Muscle layer of colon (tissue), 2 donors: ENCODE data around the gene ZNF304.

Source experiments
- H3K27ac ChIP-seq: one replicate; pipeline ENCODE4 v1.7.0; 2013; ENCODE audit warnings: low read depth, mild to moderate bottlenecking, low read length, moderate library complexity
- H3K27me3 ChIP-seq, 2 donors: one replicate each; pipeline ENCODE4 v1.7.0; 2013; ENCODE audit warnings: low read length in 2 of 2, mild to moderate bottlenecking in 2 of 2; ENCODE audit not compliant: insufficient read depth in 2 of 2, control insufficient read depth in 1 of 2
- H3K36me3 ChIP-seq: one replicate; pipeline ENCODE4 v1.7.0; 2013; ENCODE audit warnings: mild to moderate bottlenecking, low read length; ENCODE audit not compliant: insufficient read depth
- H3K4me1 ChIP-seq: one replicate; pipeline ENCODE4 v1.7.0; 2013; ENCODE audit warnings: mild to moderate bottlenecking, low read length; ENCODE audit not compliant: insufficient read depth
- H3K4me3 ChIP-seq, 2 donors: one replicate each; pipeline ENCODE4 v1.7.0; 2013; ENCODE audit warnings: low read length in 2 of 2, low read depth in 1 of 2, mild to moderate bottlenecking in 1 of 2, moderate library complexity in 1 of 2
- H3K9ac ChIP-seq: one replicate; pipeline ENCODE4 v1.7.0; 2013; ENCODE audit warnings: low read length
- H3K9me3 ChIP-seq: one replicate; pipeline ENCODE4 v1.7.0; 2013; ENCODE audit warnings: mild to moderate bottlenecking, low read length
- donor health status: abdominal sarcoma.
- donor health status: Adenocarcinoma of cecum.

Gene ZNF304

GRCh38 chr19:57321751-57322150, 29.3 kb upstream of the ZNF304 start:
- peaks cover 12% of the 10 kb centered on the region for H3K4me1 ChIP-seq
- peaks cover 33% of the 10 kb centered on the region for H3K36me3 ChIP-seq
- no peaks in the 10 kb centered on the region for H3K27me3 ChIP-seq
- H3K27ac ChIP-seq, result no peak overlapping the region
- H3K9me3 ChIP-seq, result no peaks in the 10 kb centered on the region
- peak overlapping the region; percentile 76 to 80 for H3K4me3 ChIP-seq
- H3K9ac ChIP-seq, result no peak overlapping the region

- Histone ChIP-seq H3K4me3 (no peak overlapping the region), H3K27ac (no peak overlapping the region), H3K4me1 (peaks cover 12% of the 10 kb centered on the region), H3K9me3 (peaks cover 18% of the 10 kb centered on the region), H3K36me3 (peaks cover 58% of the 10 kb centered on the region), H3K9ac (no peak overlapping the region), H3K27me3 (no peaks in the 10 kb centered on the region)
These were observed 26.1 kb upstream of the ZNF304 start for GRCh38 chr19:57324992-57325391.

- H3K9ac ChIP-seq, result no peak overlapping the region
- H3K9me3 ChIP-seq, result peaks cover 18% of the 10 kb centered on the region
- peak overlapping the region in 1 of 2 donors; percentile 8 for H3K4me3 ChIP-seq
- peaks cover 58% of the 10 kb centered on the region for H3K36me3 ChIP-seq
- H3K4me1 ChIP-seq, result no peaks in the 10 kb centered on the region
- H3K27me3 ChIP-seq, result no peaks in the 10 kb centered on the region
- no peak overlapping the region for H3K27ac ChIP-seq
These were observed 23.1 kb upstream of the ZNF304 start for GRCh38 chr19:57327993-57328392.

- Histone ChIP-seq H3K4me1 (no peaks in the 10 kb centered on the region), H3K4me3 (no peak overlapping the region)
These were observed 16.9 kb upstream of the ZNF304 start for GRCh38 chr19:57334191-57334590.

GRCh38 chr19:57338877-57339276, 12.2 kb upstream of the ZNF304 start:
- no peaks in the 10 kb centered on the region for H3K27me3 ChIP-seq
- no peak overlapping the region for H3K4me3 ChIP-seq
- no peak overlapping the region for H3K27ac ChIP-seq
- no peaks in the 10 kb centered on the region for H3K9me3 ChIP-seq
- H3K4me1 ChIP-seq, result no peaks in the 10 kb centered on the region
- no peak overlapping the region for H3K9ac ChIP-seq
- no peaks in the 10 kb centered on the region for H3K36me3 ChIP-seq

More at GRCh38 chr19:57334191-57334590, 16.9 kb upstream of the ZNF304 start:
- Histone ChIP-seq H3K36me3 (peaks cover under 1% of the 10 kb centered on the region), H3K27ac (no peak overlapping the region), H3K9ac (no peak overlapping the region), H3K9me3 (peaks cover 2% of the 10 kb centered on the region), H3K27me3 (no peaks in the 10 kb centered on the region)

- Histone ChIP-seq H3K9me3 (no peaks in the 10 kb centered on the region), H3K36me3 (no peaks in the 10 kb centered on the region), H3K4me1 (no peaks in the 10 kb centered on the region), H3K4me3 (no peak overlapping the region), H3K27me3 (no peaks in the 10 kb centered on the region), H3K27ac (no peak overlapping the region), H3K9ac (no peak overlapping the region)
These were observed 8.5 kb upstream of the ZNF304 start for GRCh38 chr19:57342582-57342981.

- peaks cover 13% of the 10 kb centered on the region for H3K4me1 ChIP-seq
- H3K9ac ChIP-seq, result no peak overlapping the region
- no peaks in the 10 kb centered on the region for H3K27me3 ChIP-seq
- H3K27ac ChIP-seq, result no peak overlapping the region
- H3K4me3 ChIP-seq, result no peak overlapping the region
- peaks cover 3% of the 10 kb centered on the region for H3K9me3 ChIP-seq
- H3K36me3 ChIP-seq, result peaks cover 6% of the 10 kb centered on the region
These were observed 2.9 kb upstream of the ZNF304 start for GRCh38 chr19:57348136-57348535.

- H3K27ac ChIP-seq, result no peak overlapping the region
- H3K9ac ChIP-seq, result peak overlapping the region; percentile 99
- H3K36me3 ChIP-seq, result peaks cover 43% of the 10 kb centered on the region
- H3K4me1 ChIP-seq, result peaks cover 13% of the 10 kb centered on the region
- H3K9me3 ChIP-seq, result peaks cover 32% of the 10 kb centered on the region
- H3K27me3 ChIP-seq, result no peaks in the 10 kb centered on the region
- peak overlapping the region; percentile 95 to 98 for H3K4me3 ChIP-seq
These were observed 796 bp downstream of the ZNF304 start for GRCh38 chr19:57351867-57352266.

- peak overlapping the region in 1 of 2 donors; percentile 10 for H3K4me3 ChIP-seq
- peaks cover 67% of the 10 kb centered on the region for H3K36me3 ChIP-seq
- H3K27ac ChIP-seq, result no peak overlapping the region
- peaks cover 13% of the 10 kb centered on the region for H3K4me1 ChIP-seq
- no peaks in the 10 kb centered on the region for H3K27me3 ChIP-seq
- H3K9ac ChIP-seq, result no peak overlapping the region
- peaks cover 52% of the 10 kb centered on the region for H3K9me3 ChIP-seq
These were observed 4.8 kb downstream of the ZNF304 start for GRCh38 chr19:57355916-57356315.

GRCh38 chr19:57357406-57357805, 6.3 kb downstream of the ZNF304 start:
- peak overlapping the region in 1 of 2 donors; percentile 10 for H3K4me3 ChIP-seq
- no peak overlapping the region for H3K9ac ChIP-seq
- peaks cover 6% of the 10 kb centered on the region for H3K4me1 ChIP-seq
- no peak overlapping the region for H3K27ac ChIP-seq
- H3K36me3 ChIP-seq, result peaks cover 67% of the 10 kb centered on the region
- H3K27me3 ChIP-seq, result no peaks in the 10 kb centered on the region
- peaks cover 52% of the 10 kb centered on the region for H3K9me3 ChIP-seq

- no peaks in the 10 kb centered on the region for H3K27me3 ChIP-seq
- H3K9me3 ChIP-seq, result peaks cover 41% of the 10 kb centered on the region
- no peak overlapping the region for H3K4me3 ChIP-seq
- H3K36me3 ChIP-seq, result peaks cover 49% of the 10 kb centered on the region
- H3K9ac ChIP-seq, result no peak overlapping the region
- no peak overlapping the region for H3K27ac ChIP-seq
- peaks cover 11% of the 10 kb centered on the region for H3K4me1 ChIP-seq
These were observed 8.2 kb downstream of the ZNF304 start for GRCh38 chr19:57359300-57359699.

GRCh38 chr19:57362419-57362818, 11.3 kb downstream of the ZNF304 start:
- peak overlapping the region; percentile 77 for H3K9ac ChIP-seq
- peaks cover 18% of the 10 kb centered on the region for H3K36me3 ChIP-seq
- no peaks in the 10 kb centered on the region for H3K27me3 ChIP-seq
- H3K27ac ChIP-seq, result peak overlapping the region; percentile 62
- peak overlapping the region in 1 of 2 donors; percentile 75 for H3K4me3 ChIP-seq
- H3K9me3 ChIP-seq, result peaks cover 14% of the 10 kb centered on the region
- peaks cover 13% of the 10 kb centered on the region for H3K4me1 ChIP-seq
